NCI-H510A treated with DMSO at 0.1 percent for 48 hours (cell line): ENCODE data around the gene SLX4IP.

Source experiments
- DNase-seq: peaks from one replicate; lab custom pipeline; 2025; lab: John Stamatoyannopoulos, UW

The SLX4IP gene

DNA sequence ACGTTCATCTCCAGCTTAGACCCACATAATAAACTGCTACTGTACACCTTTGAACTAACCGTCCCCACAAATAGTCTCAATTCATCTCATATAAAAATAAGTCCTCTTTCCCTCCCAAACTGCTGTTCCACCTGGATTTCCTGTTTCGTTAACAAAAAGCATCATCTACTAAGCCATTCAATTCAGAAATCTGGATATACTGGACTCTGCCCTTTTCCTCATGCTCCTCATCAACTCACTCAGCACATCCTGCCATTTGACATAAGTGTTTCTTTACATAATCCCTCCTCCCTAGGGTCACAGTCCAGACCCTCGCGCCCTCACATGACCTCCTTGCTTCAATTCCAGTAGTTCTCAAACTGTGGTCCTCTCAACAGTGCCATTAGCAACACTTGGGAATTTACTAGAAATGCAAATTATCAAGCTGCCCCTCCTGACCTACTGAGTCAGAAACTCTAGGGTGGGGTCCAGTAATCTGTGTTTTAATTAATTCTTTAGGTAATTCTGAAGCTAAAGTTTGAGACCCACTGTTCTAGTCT, 5.6 kb upstream of the SLX4IP start:
- DNase-seq = no peak

DNA sequence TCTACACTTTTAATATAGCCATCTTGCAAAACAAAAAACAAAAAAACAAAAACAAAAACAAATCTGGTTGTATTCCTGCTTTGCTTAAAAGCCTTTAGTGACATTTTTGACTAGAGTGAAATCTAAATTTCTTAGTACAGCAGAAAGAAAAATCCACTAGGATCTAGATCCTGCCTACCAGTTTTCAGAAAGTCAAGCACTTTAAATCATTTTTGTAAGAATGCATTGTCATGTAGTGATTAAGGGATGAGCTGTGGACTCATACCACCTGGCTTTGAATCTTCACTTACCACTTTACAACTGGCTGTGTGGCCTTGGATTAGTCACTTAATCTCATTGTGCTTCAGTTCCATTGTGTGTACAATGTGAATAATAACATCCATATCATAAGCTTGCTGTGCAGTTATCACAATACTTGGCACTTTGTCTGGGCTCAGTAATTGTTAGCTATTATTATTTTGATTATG, 5.1 kb upstream of the SLX4IP start:
- DNase-seq = no peak

DNA sequence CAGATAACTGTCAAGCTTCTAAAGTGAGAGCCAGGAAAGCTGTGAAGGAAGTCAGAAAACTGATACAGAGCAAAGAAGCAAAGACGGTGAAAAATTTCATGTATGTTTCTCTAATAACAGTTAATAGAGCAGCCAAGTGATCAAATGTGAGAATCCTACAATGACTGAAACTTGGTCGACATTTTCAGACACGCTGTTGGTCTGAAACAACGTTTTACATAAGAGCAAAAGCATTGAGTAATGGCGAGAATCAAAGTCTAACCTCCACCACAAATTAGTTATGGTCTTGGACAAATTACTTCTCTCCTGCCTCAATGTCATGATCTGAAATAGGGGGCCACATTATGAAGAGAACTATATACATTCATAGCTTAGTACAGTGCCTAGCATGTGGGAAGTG, 4.4 kb upstream of the SLX4IP start:
- no peak for DNase-seq

DNA sequence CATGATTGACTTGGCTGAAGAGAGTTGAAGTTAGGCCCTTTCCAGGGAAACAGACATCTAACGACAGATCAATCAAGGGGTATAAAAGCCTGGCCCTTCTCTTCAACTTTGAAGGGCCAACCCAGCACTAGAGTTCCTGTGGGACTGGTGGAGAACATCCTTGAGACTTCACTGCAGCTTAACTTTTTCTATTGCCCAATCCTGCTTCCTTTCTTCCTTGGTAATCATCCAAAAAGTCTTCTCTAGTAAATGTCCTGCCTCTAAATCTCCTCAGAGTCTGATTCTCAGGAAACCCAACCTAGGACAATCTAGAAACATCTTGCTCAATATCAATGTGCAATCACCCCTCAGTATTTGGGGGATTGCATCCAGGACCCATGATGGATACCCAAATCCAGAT, 3.0 kb upstream of the SLX4IP start:
- DNase-seq = no peak

DNA sequence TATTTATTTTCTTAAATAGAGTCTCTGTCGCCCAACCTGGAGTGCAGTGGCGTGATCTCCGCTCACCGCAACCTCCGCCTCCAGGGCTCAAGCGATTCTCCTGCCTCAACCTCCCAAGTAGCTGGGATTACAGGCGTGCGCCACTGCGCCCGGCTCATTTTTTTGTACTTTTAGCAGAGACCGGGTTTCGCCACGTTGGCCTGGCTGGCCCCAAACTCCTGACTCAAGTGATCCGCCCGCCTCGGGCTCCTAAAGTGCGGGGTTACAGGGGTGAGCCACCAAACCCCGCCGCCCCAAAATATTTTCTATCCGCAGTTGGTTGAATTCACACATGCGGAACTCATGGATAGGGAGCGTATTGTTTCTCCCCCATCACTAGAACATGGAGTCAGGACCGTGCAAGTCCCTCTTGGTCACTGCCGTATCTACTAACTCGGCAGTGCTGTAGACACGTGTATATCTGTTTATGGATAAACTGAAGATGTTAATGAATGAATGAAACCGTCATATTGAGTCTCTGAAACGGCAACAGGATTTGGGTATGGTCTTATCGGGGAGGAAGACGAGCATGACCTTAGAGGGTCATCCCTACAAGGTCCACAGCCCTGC, 2.0 kb upstream of the SLX4IP start:
- DNase-seq = peak; percentile 65

DNA sequence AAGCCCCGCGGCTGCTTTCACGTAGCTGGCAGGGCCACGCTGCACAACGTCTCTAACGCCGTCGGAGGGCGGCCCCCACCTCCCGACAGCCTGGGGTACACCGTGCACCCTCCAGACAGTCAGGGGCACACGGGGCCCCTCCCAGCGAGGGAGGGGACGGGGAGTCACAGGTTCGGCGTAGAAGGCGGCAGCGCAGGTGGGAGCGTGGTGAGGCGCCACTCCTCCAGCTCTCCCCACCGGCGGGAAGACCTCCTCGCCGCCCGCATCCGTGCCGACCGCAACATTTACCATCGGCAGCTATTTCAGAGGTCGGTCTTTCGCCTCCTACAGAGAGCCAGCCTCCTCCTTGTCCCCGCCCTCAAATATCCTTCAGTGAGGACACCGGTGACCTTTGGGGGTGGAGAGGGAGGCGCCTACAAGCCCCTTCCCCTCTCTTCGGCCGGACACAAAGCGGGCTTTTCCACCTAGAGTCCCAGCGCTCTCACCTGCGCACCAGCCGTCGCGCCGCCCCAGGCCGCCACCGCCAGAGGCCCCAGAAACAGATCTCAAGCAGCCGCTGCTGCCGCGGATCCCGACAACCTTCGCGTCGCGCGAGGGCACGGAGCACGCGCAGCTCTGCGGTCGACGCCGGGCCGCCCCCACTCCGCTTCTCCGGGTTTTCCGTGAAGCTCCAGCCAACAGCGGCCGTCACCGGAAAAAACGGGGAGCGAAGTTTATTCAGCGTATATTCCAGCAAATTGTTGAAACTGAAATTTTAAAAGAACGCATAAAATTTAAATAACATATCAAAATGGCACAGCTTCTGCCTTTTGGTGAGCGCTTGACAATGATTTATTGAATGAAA, 1.3 kb upstream of the SLX4IP start, which contains the start of gene MKKS:
Gene MKKS (minus strand): TSS at position 600 of the 844 bp plus-strand sequence. CDS start 20,708 bp downstream, outside the sequence.
- peak; percentile 98 for DNase-seq

DNA sequence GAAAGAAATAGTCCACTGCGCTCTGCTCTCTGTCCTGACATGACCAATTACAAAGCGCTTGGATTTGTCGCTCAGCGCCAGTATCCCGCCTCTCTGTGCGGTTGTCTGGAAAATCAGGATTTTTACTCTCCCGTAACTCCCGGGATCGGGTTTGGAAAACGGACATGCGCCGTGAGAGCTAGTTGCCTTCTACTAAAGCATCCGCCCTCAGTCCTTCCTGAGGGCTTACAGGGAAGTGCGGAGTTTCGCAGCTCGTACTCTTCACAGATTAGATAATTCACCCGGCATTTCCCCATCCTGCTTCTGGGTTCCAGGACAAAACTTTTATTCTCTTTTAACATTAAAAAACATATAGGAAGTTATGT, 656 bp upstream of the SLX4IP start:
- DNase-seq = peak; percentile 99

DNA sequence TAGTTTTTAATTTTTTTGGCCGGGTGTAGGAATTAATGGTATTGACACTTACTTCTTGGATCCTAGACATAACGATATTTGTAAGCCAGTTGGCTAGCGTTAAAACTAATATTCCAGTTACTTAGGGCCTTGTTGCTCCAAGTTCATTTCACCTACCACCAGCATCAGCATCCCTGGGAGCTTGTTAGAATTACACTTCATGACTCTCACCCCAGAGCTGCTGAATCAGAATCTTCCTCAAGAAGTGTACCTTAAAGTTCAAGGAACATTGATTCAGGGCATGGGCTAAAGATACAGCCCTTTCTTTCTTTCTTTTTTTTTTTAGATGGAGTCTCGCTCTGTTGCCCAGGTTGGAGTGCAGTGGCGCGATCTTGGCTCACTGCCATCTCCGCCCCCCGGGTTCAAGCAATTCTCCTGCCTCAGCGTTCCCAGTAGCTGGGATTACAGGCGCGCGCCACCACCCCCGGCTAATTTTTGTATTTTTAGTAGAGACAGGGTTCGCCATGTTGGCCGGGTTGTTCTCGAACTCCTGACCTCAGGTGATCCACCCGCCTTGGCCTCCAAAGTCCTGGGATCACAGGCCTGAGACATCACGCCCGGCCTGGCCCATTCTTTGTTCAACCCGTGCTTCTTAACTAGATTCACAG, 1.1 kb downstream of the SLX4IP start:
- no peak for DNase-seq

DNA sequence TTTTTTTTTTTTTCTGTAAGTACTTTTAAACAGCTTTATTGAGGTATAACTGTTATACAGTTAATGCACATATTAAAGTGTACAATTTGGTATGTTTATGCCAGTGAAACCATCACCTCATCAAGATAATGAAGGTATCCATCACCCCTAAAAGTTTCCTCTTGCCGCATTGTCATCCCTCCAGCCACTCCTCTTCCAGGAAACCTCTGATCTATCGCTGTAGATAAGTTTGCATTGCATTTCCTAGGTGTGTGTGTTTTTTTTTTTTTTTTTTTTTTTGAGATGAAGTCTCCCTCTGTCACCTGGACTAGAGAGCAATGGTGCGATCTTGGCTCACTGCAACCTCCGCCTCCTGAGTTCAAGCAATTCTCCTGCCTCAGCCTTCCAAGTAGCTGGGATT, 3.1 kb downstream of the SLX4IP start:
- DNase-seq = no peak

DNA sequence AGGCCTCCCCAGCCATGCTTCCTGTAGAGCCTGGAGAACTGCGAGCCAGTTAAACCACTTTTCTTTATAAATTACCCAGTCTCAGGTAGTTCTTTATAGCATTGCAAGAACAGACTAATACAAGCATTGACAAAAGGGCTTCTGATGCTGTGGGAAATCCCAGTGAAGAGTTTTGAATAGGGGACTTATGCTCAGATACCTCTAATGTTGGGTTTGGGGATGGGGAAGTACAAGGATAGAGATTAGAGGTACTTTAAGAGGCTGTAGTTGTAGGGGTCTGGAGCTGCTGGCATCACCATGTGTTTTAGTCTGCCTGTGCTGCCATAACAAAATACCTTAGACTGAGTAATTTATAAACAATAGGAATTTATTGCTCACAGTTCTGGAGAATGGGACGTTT, 8.8 kb downstream of the SLX4IP start:
- no peak for DNase-seq

DNA sequence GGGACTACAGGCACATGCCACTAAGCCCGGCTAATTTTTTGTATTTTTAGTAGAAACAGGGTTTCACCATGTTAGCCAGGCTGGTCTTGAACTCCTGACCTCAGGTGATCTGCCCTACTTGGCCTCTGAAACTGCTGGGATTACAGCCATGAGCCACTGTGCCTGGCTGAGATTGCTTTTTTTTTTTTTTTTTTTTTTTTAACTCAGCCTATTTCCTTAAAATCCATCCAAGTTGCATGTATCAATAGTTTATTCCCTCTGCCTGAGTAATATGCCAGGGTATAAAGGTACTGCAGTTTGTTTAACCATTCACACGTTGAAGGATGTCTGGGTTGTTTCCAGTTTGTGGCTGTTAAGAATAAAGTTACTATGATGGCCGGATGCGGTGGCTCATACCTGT, 10.7 kb downstream of the SLX4IP start:
- DNase-seq = no peak

DNA sequence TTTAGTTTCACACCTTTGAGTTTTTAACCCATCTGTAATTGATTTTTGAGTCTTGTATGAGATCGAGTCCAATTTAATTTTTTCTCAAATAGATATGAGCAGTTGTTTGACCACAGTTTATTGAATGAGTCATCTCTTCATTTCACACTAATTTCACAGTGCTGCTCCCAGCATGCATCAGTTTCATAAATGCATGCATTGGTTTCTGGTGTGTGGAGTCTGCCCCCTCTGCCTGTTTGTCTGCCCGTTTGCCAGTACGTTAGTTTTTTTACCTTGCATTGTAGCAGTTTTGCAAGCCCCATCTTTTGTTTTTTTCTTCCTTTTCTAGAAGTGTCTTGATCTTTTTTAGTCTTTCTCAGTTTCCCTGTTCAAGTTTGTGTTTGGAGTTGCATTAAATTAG, 11.9 kb downstream of the SLX4IP start:
- no peak for DNase-seq

DNA sequence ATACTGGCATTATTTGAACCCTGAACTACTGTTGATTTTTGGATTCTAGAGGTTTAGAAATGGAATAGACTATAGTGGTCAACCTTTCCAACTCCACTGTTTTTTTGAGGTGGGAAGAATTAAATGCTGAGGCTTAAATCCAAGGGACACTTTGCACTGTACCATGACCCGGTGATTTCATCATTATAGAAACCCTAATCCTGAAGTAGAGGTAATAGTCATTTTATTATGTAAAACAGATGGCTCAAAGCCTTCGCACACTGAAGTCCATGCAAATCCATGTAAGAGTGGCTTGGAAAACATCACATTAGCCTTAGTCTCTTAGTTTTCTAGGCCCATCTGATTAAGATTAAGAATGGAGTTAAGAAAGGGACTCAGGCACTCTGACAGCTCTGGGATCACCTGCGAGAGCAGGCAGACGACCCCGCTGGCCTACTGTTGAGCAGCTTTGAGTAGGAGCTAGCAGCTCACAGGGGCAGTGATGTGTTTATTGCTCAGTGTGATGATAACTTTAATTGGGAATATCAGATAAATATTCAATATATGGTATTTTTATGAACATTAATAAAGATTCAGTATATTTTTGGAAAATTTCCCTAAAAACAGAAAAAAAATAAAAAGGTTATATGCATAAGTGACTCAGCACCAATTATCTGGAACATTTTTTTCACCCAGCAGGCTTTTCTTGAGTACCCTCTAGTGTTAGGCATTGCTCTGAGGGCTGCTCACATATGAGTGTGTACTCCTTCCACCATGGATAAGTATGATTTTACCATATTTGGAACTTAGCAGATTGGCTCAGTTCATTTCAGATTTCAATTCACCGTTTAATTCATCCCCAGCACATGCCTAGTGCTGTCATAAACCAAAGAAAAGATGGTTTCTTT, 13.4 kb downstream of the SLX4IP start:
- DNase-seq = no peak

DNA sequence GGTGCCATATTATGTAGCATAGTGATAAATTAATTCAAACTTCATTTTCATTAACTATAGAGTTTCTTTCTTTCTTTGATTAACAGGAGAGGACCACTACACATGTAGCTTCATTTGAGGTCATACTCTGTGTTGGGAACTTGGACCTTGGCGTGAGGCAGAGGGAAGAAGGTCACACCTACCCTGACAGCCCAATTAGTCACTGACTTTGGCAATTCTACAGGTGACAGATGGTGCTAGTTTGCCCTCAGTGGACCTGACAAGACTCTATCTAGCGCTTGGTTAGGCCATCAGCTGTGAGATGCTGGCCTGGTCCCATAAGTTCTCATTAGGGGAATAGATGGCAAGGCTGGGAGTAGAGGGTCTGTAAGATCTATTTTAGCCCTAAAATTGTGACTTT, 14.2 kb downstream of the SLX4IP start:
- no peak for DNase-seq

DNA sequence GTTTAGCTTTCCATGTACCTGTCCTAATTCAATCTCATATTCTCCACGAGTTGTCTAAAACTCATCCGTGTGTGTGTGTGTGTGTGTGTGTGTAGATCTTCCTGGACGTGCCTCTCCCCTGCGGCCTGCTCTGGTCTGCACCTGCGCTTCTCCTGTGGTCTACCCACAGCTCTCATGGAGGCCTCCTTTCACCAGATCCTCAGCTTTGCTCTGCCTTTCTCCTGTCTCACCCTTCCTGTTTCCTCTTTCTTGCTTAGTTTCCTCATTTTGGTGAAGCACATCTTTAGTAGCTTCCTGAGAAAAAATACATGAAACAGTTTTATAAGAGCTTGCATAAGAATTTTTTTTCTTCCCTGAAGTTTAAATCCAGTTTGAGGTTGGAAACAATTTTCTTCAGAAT, 18.1 kb downstream of the SLX4IP start:
- no peak for DNase-seq

DNA sequence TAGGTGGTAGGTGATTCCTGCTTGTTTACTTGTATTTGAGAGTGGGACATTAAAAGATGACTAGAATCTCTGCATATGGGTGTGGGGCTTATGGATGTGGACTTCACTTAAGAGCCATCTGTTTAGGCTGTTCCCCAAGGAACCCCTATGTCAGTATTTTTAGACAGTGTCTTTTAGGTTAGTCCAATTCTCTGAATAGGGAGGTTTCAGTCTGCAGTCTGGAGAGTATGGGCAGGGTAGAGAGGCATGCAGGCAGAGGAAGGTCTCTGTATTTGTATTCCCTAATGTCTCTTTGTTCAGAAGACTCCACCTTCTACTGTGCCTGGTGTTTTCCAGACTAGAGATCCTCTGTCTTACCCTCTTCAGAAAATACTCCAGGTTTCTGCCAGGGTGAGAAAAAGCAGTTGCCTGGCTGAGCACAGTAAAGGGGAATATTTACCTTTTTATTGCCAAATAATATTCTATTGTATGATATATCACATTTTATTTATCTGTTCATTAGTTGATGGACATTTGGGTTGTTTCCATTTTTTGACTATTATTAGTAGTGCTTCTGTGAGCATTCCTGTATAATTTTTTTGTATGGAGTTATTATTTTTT, 19.1 kb downstream of the SLX4IP start:
- DNase-seq = no peak

DNA sequence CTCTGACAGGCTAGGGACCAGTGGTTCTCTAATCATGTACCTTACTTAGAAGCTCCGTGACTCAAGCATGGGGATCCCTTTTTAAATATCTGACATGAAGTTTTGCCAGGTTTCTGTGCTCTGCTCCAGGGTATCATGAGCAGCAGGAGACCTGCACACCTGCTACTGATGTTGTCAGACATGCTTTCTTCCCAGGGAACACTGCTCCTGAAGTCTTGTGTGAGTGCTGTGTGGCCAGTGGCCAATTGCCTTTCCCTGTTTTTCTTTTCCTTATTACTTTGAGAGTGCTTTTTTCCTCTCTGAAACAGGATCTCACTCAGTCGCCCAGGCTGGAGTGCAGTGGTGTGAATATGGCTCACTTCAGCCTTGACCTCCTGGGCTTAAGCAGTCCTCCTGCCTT, 26.4 kb downstream of the SLX4IP start:
- DNase-seq = no peak

DNA sequence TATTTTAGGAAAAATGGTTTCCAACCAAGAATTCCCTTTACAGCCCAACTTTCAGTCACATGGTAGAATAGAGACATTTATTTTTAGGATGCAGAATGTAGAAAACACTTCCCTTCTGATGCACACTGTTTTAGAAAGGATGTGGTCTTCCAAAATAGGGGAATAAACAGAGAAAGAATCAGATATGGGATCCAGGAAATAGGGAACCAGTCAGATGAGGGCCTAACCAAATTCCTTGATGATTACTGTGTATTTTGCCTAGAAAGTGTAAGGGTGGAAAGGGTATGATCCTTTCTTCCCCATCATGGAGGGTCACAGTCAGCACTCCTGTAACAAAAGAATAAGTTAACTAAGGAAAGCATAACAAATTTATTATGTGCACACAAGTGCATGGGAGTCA, 27.4 kb downstream of the SLX4IP start:
- no peak for DNase-seq

DNA sequence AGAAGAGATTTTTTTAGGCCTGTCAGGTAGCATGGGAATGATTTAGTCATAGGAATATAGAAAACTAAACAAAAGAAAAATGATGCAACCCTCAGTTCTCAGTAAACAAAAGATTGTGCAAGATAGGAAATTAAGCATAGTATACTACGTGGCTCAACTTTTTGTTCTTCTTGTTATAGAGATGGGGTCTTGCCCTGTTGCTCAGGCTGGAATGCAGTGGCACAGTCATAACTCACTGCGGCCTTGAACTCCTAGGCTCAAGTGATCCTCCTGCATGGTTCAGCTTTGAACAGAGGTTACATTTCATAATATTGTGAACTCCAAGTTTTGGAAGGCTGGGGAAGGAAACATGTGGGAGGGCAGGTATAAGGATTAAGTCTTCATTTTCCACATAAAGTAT, 28.5 kb downstream of the SLX4IP start:
- no peak for DNase-seq

DNA sequence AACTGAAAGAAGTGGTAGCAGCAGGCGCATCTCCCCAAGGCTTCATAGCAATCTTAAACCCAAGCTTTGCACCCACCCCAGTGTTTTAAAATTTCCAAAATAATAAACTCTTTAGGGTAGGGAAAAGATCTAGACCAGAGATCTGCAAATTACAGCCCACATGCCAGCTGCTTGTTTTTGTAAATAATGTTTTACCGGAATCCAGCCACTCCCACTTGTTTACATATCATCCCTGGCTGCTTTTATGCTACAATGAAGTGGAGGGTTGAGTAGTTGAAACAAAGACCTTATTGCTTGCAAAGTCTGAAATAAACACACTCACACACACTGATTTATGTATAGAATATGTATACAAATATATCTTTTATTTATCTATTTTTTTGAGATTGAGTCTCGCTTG, 30.0 kb downstream of the SLX4IP start:
- DNase-seq = peak; percentile 69

DNA sequence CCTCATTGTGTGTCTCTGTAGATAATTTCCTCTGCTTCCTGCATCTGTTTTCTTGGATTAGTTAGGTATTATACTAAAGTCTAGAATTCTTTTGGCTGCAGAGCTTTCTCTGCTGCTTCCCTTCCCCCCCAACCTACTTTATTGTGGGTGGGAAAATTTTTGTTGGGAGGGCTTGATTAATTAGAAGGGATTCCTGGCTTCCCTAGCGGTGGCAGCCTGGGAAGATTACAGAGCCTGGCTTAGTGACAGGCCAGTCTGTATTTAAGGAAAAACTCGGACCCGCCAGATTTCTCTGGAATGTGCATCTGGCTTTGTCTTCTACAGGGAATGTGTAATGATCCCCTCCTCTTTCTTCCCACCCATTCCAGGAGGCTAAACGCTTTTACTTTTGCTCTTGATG, 31.2 kb downstream of the SLX4IP start:
- DNase-seq = no peak
